Liver (tissue), 10 donors: ENCODE measurements around the gene NAA40. TPM values are rescaled to one million over a fixed set of nuclear protein-coding genes. Genes with fewer than 3 reads are reported as not detected.

Experiments
- DNase-seq: peaks from one replicate; pipeline ENCODE4 v3.0.0-alpha.2; 2017; ENCODE audit warnings: low spot score
- H3K27ac ChIP-seq, 2 donors: one replicate each; pipeline ENCODE4 v1.7.0; 2013; ENCODE audit warnings: inconsistent platforms in 2 of 2, low read length in 2 of 2, control low read depth in 1 of 2, low read depth in 1 of 2, mild to moderate bottlenecking in 1 of 2
- H3K27me3 ChIP-seq, 4 donors: one replicate each; pipeline versions ENCODE4 v1.6.1 to v1.7.0; 2013; ENCODE audit warnings: low read length in 3 of 4, inconsistent platforms in 1 of 4, mild to moderate bottlenecking in 1 of 4, moderate library complexity in 1 of 4; ENCODE audit not compliant: control insufficient read depth in 4 of 4, insufficient read depth in 4 of 4
- H3K36me3 ChIP-seq, 4 donors: one replicate each; pipeline versions ENCODE4 v1.6.1 to v1.7.0; 2013; ENCODE audit warnings: low read length in 3 of 4, mild to moderate bottlenecking in 3 of 4, low read depth in 1 of 4, moderate library complexity in 1 of 4; ENCODE audit not compliant: control insufficient read depth in 4 of 4, insufficient read depth in 3 of 4
- H3K4me1 ChIP-seq, 4 donors: one replicate each; pipeline versions ENCODE4 v1.6.1 to v1.7.0; 2013; ENCODE audit warnings: low read length in 3 of 4, mild to moderate bottlenecking in 3 of 4, moderate library complexity in 1 of 4; ENCODE audit not compliant: control insufficient read depth in 4 of 4, insufficient read depth in 4 of 4
- H3K4me3 ChIP-seq, 3 donors: one replicate each; pipeline versions ENCODE4 v1.6.1 to v1.7.0; 2013; ENCODE audit warnings: low read length in 3 of 3, control low read depth in 1 of 3, low read depth in 1 of 3, mild to moderate bottlenecking in 1 of 3
- H3K9ac ChIP-seq, 2 donors: one replicate each; pipeline ENCODE4 v1.7.0; 2013; ENCODE audit warnings: low read length in 2 of 2, mild to moderate bottlenecking in 2 of 2, moderate library complexity in 2 of 2, control low read depth in 1 of 2, low read depth in 1 of 2
- H3K9me3 ChIP-seq, 4 donors: one replicate each; pipeline versions ENCODE4 v1.6.1 to v1.7.0; 2013; ENCODE audit warnings: low read length in 3 of 4; ENCODE audit not compliant: control insufficient read depth in 4 of 4
- EGR1 ChIP-seq, 2 donors: IDR thresholded peaks; 2 replicates each; pipeline ENCODE4 v1.6.1; 2016 to 2018; ENCODE audit warnings: antibody characterized with exemption in 2 of 2, low read depth in 2 of 2
- HNF4G ChIP-seq: IDR thresholded peaks from 2 replicates; pipeline ENCODE4 v1.6.1; 2016; ENCODE audit warnings: antibody characterized with exemption
- JUND ChIP-seq, 2 donors: IDR thresholded peaks; 2 replicates each; pipeline ENCODE4 v1.6.1; 2016; ENCODE audit warnings: antibody characterized with exemption in 2 of 2
- MAX ChIP-seq: IDR thresholded peaks from 2 replicates; pipeline ENCODE4 v1.6.1; 2016; ENCODE audit warnings: antibody characterized with exemption
- SP1 ChIP-seq: IDR thresholded peaks from 2 replicates; pipeline ENCODE4 v1.6.1; 2018; ENCODE audit warnings: antibody characterized with exemption, mild to moderate bottlenecking
- TAF1 ChIP-seq: conservative IDR thresholded peaks from 2 replicates; pipeline ENCODE4 v1.6.1; 2016; ENCODE audit warnings: antibody characterized with exemption, mild to moderate bottlenecking
- YY1 ChIP-seq: IDR thresholded peaks from 2 replicates; pipeline ENCODE4 v1.6.1; 2016; ENCODE audit warnings: antibody characterized with exemption, mild to moderate bottlenecking
- WGBS: extraction: QIAGEN DNeasy Blood & Tissue Kit; methylation state at CpG from one replicate; pipeline ENCODE4 v1.1.7; 2013; 5-methylcytosine and 5-hydroxymethylcytosine counted together
- polyA plus RNA-seq, 2 donors: library from polyadenylated mRNA; stranded (reverse) in 1 of 2; unstranded in 1 of 2; fragments of 200-250 nt in 1 of 2; fragments of >200 nt in 1 of 2; fragmentation: Nextera tagmentation in 1 of 2; extraction: Ambion mirVana in 1 of 2; gene quantifications; one replicate each; pipeline versions ENCODE4 v1.2.1 to v1.2.3, GENCODE V29; 2013 to 2015
- small RNA-seq: library from RNA; depleted of rRNA; stranded (forward); fragments of <200 nt; gene quantifications from one replicate; pipeline ENCODE3, GENCODE V24; 2014
- total RNA-seq, 2 donors: library from RNA; depleted of rRNA; stranded (reverse); fragments of >200 nt; gene quantifications; one replicate each; pipeline ENCODE4 v1.2.3, GENCODE V29; 2014
- TF ChIP-seq, protein P1 (sequence below): IDR thresholded peaks from 2 replicates; pipeline ENCODE4 v1.6.1; 2016; ENCODE audit warnings: antibody characterized with exemption
- TF ChIP-seq, protein P2 (sequence below): fragments of 150-350 bp; IDR thresholded peaks from 2 replicates; pipeline ENCODE4 v1.5.1; 2017; ENCODE audit warnings: improper control_type of control experiment, low read depth, low read length; ENCODE audit not compliant: missing input control
- TF ChIP-seq, protein P3 (sequence below): IDR thresholded peaks from 2 replicates; pipeline ENCODE4 v1.6.1; 2016; ENCODE audit warnings: antibody characterized with exemption
- donor health status: healthy.
- donor health status: healthy.
- donor health status: healthy.
- donor health status: healthy.
- donor health status: healthy.

NAA40 gene
- total and polyA plus RNA-seq, 4 donors = 3.0 to 7.3 (median 4.7) TPM

GRCh38 chr11:64006398-64006797, 67.6 kb downstream of the NAA40 start:
- Histone ChIP-seq H3K9me3 (no peaks in the 10 kb centered on the region), H3K27me3 (no peaks in the 10 kb centered on the region), H3K36me3 (no peaks in the 10 kb centered on the region), H3K27ac (no peak overlapping the region), H3K4me1 (peaks cover 3 to 29% (median 10%) of the 10 kb centered on the region in 4 donors), H3K9ac (no peak overlapping the region), H3K4me3 (no peak overlapping the region)
- no peak for DNase-seq
- WGBS = 90% methylated on average over 12 of the region's 12 CpGs
- TF ChIP-seq TAF1 = no peak
- TF ChIP-seq SP1 = no peak
- TF ChIP-seq HNF4G = no peak
- TF ChIP-seq EGR1 (IDR thresholded peaks at IDR 0.05; ENCODE audit: low read depth in 2 of 2) = no peak
- TF ChIP-seq YY1 = no peak
- TF ChIP-seq, protein P1, sequence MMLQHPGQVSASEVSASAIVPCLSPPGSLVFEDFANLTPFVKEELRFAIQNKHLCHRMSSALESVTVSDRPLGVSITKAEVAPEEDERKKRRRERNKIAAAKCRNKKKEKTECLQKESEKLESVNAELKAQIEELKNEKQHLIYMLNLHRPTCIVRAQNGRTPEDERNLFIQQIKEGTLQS = no peak
- TF ChIP-seq, protein P2, sequence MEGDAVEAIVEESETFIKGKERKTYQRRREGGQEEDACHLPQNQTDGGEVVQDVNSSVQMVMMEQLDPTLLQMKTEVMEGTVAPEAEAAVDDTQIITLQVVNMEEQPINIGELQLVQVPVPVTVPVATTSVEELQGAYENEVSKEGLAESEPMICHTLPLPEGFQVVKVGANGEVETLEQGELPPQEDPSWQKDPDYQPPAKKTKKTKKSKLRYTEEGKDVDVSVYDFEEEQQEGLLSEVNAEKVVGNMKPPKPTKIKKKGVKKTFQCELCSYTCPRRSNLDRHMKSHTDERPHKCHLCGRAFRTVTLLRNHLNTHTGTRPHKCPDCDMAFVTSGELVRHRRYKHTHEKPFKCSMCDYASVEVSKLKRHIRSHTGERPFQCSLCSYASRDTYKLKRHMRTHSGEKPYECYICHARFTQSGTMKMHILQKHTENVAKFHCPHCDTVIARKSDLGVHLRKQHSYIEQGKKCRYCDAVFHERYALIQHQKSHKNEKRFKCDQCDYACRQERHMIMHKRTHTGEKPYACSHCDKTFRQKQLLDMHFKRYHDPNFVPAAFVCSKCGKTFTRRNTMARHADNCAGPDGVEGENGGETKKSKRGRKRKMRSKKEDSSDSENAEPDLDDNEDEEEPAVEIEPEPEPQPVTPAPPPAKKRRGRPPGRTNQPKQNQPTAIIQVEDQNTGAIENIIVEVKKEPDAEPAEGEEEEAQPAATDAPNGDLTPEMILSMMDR = no peak
- TF ChIP-seq, protein P3, sequence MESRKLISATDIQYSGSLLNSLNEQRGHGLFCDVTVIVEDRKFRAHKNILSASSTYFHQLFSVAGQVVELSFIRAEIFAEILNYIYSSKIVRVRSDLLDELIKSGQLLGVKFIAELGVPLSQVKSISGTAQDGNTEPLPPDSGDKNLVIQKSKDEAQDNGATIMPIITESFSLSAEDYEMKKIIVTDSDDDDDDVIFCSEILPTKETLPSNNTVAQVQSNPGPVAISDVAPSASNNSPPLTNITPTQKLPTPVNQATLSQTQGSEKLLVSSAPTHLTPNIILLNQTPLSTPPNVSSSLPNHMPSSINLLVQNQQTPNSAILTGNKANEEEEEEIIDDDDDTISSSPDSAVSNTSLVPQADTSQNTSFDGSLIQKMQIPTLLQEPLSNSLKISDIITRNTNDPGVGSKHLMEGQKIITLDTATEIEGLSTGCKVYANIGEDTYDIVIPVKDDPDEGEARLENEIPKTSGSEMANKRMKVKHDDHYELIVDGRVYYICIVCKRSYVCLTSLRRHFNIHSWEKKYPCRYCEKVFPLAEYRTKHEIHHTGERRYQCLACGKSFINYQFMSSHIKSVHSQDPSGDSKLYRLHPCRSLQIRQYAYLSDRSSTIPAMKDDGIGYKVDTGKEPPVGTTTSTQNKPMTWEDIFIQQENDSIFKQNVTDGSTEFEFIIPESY = no peak
- TF ChIP-seq MAX = no peak
- no peak for TF ChIP-seq JUND (IDR thresholded peaks at IDR 0.05)

Small RNA genes within 50 kb of the gene (small RNA-seq; reads per million reads assigned to genes)
- not detected for gene RNU6-45P

Other genes starting within 250 kb of the NAA40 start
- gene ZFTA, start 170.2 kb upstream of the NAA40 start, total RNA-seq = 10 to 100 TPM in 1 of 2 donors, 1 to 10 TPM in 1; 8.4 to 12.1 TPM
- 1 to 10 TPM; 1.7 to 5.2 TPM for gene ZFTA, start 170.2 kb upstream of the NAA40 start, polyA plus RNA-seq
- 1 to 10 TPM; 3.2 to 3.8 TPM for gene SPINDOC, start 125.5 kb upstream of the NAA40 start, total RNA-seq
- gene SPINDOC, start 125.5 kb upstream of the NAA40 start, polyA plus RNA-seq = 1 to 10 TPM in 1 of 2 donors, under 1 TPM in 1; 0.42 to 2.6 TPM
- 10 to 100 TPM in 1 of 2 donors, 1 to 10 TPM in 1; 9.5 to 11.6 TPM for gene MARK2, start 99.9 kb upstream of the NAA40 start, total RNA-seq
- gene MARK2, start 99.9 kb upstream of the NAA40 start, polyA plus RNA-seq = 1 to 10 TPM; 3.4 to 6.6 TPM
- under 1 TPM in 1 of 2 donors, not detected in 1; 0.19 TPM for gene RCOR2, start 21.8 kb upstream of the NAA40 start, total RNA-seq
- under 1 TPM in 1 of 2 donors, not detected in 1; 0.05 TPM for gene RCOR2, start 21.8 kb upstream of the NAA40 start, polyA plus RNA-seq
- gene COX8A, start 35.6 kb downstream of the NAA40 start, total RNA-seq = 100 to 1,000 TPM; 250 to 368 TPM
- gene COX8A, start 35.6 kb downstream of the NAA40 start, polyA plus RNA-seq = 100 to 1,000 TPM; 359 to 586 TPM
- gene OTUB1, start 47.4 kb downstream of the NAA40 start, total RNA-seq = 10 to 100 TPM; 18.8 to 21.9 TPM
- gene OTUB1, start 47.4 kb downstream of the NAA40 start, polyA plus RNA-seq = 10 to 100 TPM; 35.1 to 44.6 TPM
- gene FLRT1, start 96.9 kb downstream of the NAA40 start, total RNA-seq = under 1 TPM in 1 of 2 donors, not detected in 1; 0.05 TPM
- under 1 TPM; 0.02 to 0.32 TPM for gene FLRT1, start 96.9 kb downstream of the NAA40 start, polyA plus RNA-seq
- gene MACROD1, start 227.1 kb downstream of the NAA40 start, total RNA-seq = 10 to 100 TPM in 1 of 2 donors, 1 to 10 TPM in 1; 8.9 to 12.6 TPM
- 10 to 100 TPM; 13.5 to 25.9 TPM for gene MACROD1, start 227.1 kb downstream of the NAA40 start, polyA plus RNA-seq
- gene STIP1, start 247.2 kb downstream of the NAA40 start, total RNA-seq = 10 to 100 TPM; 51.3 to 58.1 TPM
- gene STIP1, start 247.2 kb downstream of the NAA40 start, polyA plus RNA-seq = 10 to 100 TPM; 22.6 to 33.7 TPM